Prostate gland (tissue), 2 donors: ENCODE data around the gene RP9. TPM values are rescaled to one million over a fixed set of nuclear protein-coding genes. Genes with fewer than 3 reads are reported as not detected.
"Not testable (repeated sequence)": the region's sequence is repeated elsewhere in the genome, so short reads cannot be mapped to it uniquely, and the experiment has no call there.

Experiments
- DNase-seq: peaks from one replicate; pipeline ENCODE4 v3.0.0-alpha.2; 2019; ENCODE audit warnings: low spot score
- H3K27ac ChIP-seq, 2 donors: fragments of 200-600 bp; sonication (generic); 2 replicates each; pipeline ENCODE4 v1.5.1; 2017 to 2019
- H3K27me3 ChIP-seq: fragments of 200-600 bp; sonication (generic); replicated peaks from 2 replicates; pipeline ENCODE4 v1.5.1; 2019; ENCODE audit not compliant: insufficient read depth
- H3K36me3 ChIP-seq, 2 donors: fragments of 200-600 bp; sonication (generic); 1 replicate in 1 of 2; 2 replicates in 1 of 2; pipeline versions ENCODE4 v1.5.1 to v1.8.1; 2017 to 2019
- H3K4me1 ChIP-seq: fragments of 200-600 bp; sonication (generic); replicated peaks from 2 replicates; pipeline ENCODE4 v1.5.1; 2019
- H3K4me3 ChIP-seq, 2 donors: fragments of 200-600 bp; sonication (generic); 2 replicates each; pipeline ENCODE4 v1.5.1; 2017 to 2019
- H3K9me3 ChIP-seq: fragments of 200-600 bp; sonication (generic); 2 replicates; pipeline ENCODE4 v1.5.1; 2017
- POLR2A ChIP-seq: fragments of 450-650 bp; IDR thresholded peaks from one replicate; pipeline ENCODE4 v1.6.1; 2016; ENCODE audit warnings: antibody characterized with exemption, mild to moderate bottlenecking
- POLR2AphosphoS5 ChIP-seq: sonication (generic); formaldehyde crosslinking; IDR thresholded peaks from one replicate; pipeline ENCODE4 v1.6.1; 2017; ENCODE audit warnings: antibody characterized with exemption
- WGBS: methylation state at CpG from one replicate; pipeline ENCODE4 v1.1.5; 2018; 5-methylcytosine and 5-hydroxymethylcytosine counted together
- intact Hi-C: fragments of 100-400 bp; cut with DNase I; formaldehyde crosslinking; loops from one replicate; pipeline ENCODE4 v1.14.2; 2022
- total RNA-seq, 2 donors: library from RNA; depleted of rRNA; stranded (reverse); fragments of >200 nt; gene quantifications; one replicate each; pipeline ENCODE4 v1.1.0, GENCODE V29; 2016
- TF ChIP-seq, protein P1 (sequence below), 4 experiments: fragments of 200-600 bp in 2 of 4; fragments of 450-650 bp in 2 of 4; sonication (generic) in 2 of 4; IDR thresholded peaks; 1 replicate in 3 of 4; 2 replicates in 1 of 4; pipeline ENCODE4 v1.5.1; 2016 to 2019; ENCODE audit warnings: antibody characterized with exemption in 4 of 4, mild to moderate bottlenecking in 2 of 4, moderate library complexity in 2 of 4

Gene RP9
- total RNA-seq, 2 donors from 2014 or later = 7.8 to 18.0 TPM

DNA sequence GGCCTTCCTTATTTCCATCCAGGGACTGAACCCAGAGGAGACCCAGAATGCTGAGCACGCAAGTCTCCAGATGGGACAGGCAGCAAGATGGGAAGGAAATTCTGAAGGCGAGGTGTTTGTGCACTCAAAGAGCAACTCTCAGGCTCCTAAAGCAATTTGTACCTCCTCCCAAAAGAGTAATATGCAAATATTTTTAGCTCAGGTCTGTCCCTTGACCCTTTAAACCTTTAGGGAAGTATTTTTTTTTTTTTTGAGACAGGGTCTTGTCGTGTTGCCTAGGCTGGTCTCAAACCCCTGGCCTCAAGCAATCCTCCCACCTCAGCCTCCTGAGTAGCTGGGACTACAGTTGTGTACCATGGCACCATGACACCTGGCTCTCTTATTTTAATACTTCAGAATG lies 8.4 kb downstream of the RP9 start:
- 91% methylated on average over 3 of the region's 3 CpGs for WGBS
- Histone ChIP-seq H3K4me1 (no peaks in the 10 kb centered on the region), H3K27ac (no peak overlapping the region), H3K4me3 (no peak overlapping the region), H3K36me3 (peaks cover 0 to 10% of the 10 kb centered on the region in 2 donors), H3K9me3 (no peaks in the 10 kb centered on the region), H3K27me3 (no peaks in the 10 kb centered on the region)
- no peak for DNase-seq
- intact Hi-C loops = no loop called here
- no peak for TF ChIP-seq POLR2AphosphoS5
- TF ChIP-seq POLR2A = no peak
- TF ChIP-seq, protein P1, sequence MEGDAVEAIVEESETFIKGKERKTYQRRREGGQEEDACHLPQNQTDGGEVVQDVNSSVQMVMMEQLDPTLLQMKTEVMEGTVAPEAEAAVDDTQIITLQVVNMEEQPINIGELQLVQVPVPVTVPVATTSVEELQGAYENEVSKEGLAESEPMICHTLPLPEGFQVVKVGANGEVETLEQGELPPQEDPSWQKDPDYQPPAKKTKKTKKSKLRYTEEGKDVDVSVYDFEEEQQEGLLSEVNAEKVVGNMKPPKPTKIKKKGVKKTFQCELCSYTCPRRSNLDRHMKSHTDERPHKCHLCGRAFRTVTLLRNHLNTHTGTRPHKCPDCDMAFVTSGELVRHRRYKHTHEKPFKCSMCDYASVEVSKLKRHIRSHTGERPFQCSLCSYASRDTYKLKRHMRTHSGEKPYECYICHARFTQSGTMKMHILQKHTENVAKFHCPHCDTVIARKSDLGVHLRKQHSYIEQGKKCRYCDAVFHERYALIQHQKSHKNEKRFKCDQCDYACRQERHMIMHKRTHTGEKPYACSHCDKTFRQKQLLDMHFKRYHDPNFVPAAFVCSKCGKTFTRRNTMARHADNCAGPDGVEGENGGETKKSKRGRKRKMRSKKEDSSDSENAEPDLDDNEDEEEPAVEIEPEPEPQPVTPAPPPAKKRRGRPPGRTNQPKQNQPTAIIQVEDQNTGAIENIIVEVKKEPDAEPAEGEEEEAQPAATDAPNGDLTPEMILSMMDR (IDR thresholded peaks at IDR 0.05) = no peak

DNA sequence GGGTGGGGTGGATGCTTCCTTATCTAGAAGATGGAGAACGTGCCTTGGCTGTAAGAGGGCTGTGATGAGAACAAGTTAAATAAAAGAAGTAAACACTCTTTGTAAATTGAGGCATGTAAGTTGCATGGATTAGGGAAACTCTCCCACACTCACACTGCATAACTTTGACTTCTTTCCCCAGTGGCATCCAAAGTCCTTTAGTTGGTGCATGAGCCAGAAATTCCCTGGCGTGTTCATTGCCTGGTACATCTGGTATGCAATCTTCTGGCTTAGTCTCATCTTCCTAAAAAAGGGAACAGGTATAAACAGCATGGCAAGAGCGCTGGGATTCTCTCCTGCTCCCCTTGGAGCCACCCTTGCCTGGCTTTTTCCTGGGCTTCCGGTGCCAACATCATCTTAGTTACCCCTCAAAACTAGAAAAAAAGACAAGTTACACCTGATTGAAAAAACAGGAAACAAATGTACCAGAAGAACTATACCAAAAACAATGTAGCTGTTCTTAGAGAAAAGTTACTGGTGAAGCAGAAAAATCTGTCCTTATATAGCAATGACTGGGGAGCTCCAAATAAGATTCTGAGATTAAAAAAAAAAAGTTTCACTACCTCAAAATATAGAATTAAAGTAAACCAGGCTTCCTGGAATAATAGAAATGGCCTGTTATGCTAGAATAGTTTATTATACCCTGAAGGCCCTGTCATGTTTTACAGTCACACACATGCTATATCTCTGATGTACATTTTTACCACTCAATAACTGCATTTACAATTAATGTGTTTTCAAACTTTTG lies 9.9 kb downstream of the RP9 start:
- no peak for DNase-seq
- 81% methylated on average over 4 of the region's 4 CpGs for WGBS
- no peaks in the 10 kb centered on the region for H3K9me3 ChIP-seq
- H3K27me3 ChIP-seq = no peaks in the 10 kb centered on the region
- no peak overlapping the region for H3K4me3 ChIP-seq
- H3K27ac ChIP-seq = no peak overlapping the region
- H3K4me1 ChIP-seq = no peaks in the 10 kb centered on the region
- H3K36me3 ChIP-seq = peaks cover 0 to 10% of the 10 kb centered on the region in 2 donors
- intact Hi-C loops = no loop called here
- TF ChIP-seq POLR2A (no peak), POLR2AphosphoS5 (no peak)
- TF ChIP-seq, protein P1 (IDR thresholded peaks at IDR 0.05) = no peak

DNA sequence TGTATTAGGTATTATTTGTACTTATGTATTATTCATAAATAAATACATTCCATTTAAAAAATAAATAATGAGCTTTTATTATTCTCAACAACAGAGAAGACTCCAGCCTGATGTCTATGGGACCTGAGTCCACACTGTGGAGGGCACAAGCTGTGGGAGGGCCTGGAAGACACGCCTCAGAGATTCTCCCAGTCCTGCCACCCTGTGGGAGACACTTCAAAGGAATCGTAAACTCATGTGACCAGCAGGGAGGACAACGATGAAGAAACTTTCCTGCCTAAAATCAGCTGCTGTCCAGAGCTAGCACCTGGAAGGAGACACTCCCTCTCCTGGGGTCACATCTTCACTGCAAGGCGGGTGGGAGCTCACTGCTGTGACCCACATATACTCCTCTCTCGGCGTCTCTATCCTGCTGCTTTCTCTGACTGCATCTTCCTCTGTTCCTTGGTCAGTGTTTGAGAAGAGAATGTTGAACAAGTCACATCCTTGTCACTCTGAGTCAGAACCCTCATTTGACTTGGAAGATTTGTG lies 14.4 kb downstream of the RP9 start:
- 66% methylated on average over 3 of the region's 6 CpGs for WGBS
- H3K36me3 ChIP-seq = not testable (repeated sequence)

DNA sequence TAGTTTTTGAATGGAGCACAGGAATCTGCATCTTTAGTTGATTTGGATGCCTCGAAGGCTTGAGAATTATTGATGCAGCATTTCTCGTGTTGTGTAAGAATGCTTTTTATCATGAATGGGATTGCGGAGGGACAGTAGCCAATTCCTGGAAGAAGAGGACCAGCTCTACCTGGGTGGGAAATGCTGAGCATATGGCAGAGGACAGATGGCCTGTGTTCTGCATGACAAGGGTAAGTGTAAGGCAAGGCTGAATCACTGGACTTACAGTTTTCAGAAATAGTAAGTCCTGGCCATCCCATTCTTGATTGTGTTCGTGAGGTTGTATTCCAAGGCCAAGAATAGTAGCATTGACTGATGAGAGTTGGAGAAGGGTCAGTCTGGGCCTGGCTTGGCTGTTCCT lies 15.9 kb downstream of the RP9 start:
- TF ChIP-seq, protein P1 (IDR thresholded peaks at IDR 0.05) = no peak
- TF ChIP-seq POLR2AphosphoS5 (no peak), POLR2A (no peak)
- intact Hi-C loops = no loop called here
- Histone ChIP-seq H3K27me3 (no peaks in the 10 kb centered on the region), H3K27ac (no peak overlapping the region), H3K4me3 (no peak overlapping the region), H3K36me3 (no peaks in the 10 kb centered on the region), H3K4me1 (no peaks in the 10 kb centered on the region), H3K9me3 (no peaks in the 10 kb centered on the region)
- DNase-seq = no peak
- WGBS = 96% methylated on average over 4 of the region's 4 CpGs

More for the DNA sequence above, 14.4 kb downstream of the RP9 start:
- intact Hi-C loops, DNase-seq, H3K27ac ChIP-seq, H3K4me3 ChIP-seq, H3K4me1 ChIP-seq, H3K27me3 ChIP-seq, H3K9me3 ChIP-seq: not testable (repeated sequence)

DNA sequence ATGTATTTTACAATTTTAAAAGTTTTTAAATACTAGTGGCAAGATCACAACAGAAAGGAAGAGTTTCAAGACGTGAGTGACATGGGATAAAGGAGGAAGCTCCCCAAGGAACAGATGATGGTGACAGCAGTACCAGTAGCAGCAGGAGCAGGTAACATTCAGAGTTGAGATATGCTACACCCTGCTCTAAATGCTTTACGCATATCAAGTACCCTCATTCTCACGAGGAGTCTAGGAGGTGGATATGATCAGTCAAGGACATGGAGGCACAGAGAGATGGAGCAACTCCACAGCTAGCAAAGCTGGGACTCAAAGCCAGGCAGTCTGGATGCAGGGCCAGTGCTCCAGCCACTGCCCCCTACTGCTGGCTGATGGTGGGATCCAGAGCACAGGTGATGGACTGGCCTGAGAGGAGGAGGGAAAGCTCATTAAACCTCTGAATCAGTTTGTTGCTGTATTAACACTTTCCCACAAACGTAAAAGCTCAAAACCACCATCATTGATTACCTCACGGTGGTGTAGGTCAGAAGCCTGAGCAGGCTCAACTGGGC lies 17.5 kb downstream of the RP9 start:
- DNase-seq = no peak
- H3K4me1 ChIP-seq = no peaks in the 10 kb centered on the region
- 80% methylated on average over 5 of the region's 5 CpGs for WGBS
- TF ChIP-seq POLR2A = no peak
- TF ChIP-seq, protein P1 (IDR thresholded peaks at IDR 0.05) = no peak
- TF ChIP-seq POLR2AphosphoS5 = no peak
- H3K27me3 ChIP-seq = no peaks in the 10 kb centered on the region
- no peaks in the 10 kb centered on the region for H3K36me3 ChIP-seq
- H3K27ac ChIP-seq = no peak overlapping the region
- no peak overlapping the region for H3K4me3 ChIP-seq
- H3K9me3 ChIP-seq = no peaks in the 10 kb centered on the region
- intact Hi-C loops = no loop called here
